GM12878 (cell line): ENCODE results near the gene FDX2. TPM values are rescaled to one million over a fixed set of nuclear protein-coding genes. Genes with fewer than 3 reads are reported as not detected.

Source experiments
- ATAC-seq: fragments of 200-7000 bp; cut with Tn5 transposase; 3 replicates; pipeline ENCODE4 v1.9.1; 2020; ENCODE audit warnings: mild to moderate bottlenecking, moderate library complexity
- BruUV-seq: library from RNA; stranded (reverse); fragments of 400-500 nt; replicated peaks from 2 replicates; lab custom pipeline; 2021; lab: Mats Ljungman, UMichigan
- CTCF ChIA-PET: fragments of 300-600 bp; sonication (Branson Sonifier 250); formaldehyde crosslinking; extraction: SDS; loops from one replicate; lab custom pipeline; 2021; ENCODE audit warnings: inconsistent platforms; lab: Yijun Ruan, JAX
- POLR2A ChIA-PET: fragments of 350-600 bp; formaldehyde crosslinking; extraction: SDS; loops from one replicate; lab custom pipeline; 2021; ENCODE audit warnings: inconsistent platforms; lab: Charles Lee
- RAD21 ChIA-PET: fragments of 300-600 bp; sonication (Branson Sonifier 250); formaldehyde crosslinking; loops from one replicate; lab custom pipeline; 2023; ENCODE audit warnings: antibody characterized with exemption; ENCODE audit not compliant: unreplicated experiment; lab: Charles Lee
- SMC1A ChIA-PET: fragments of 300-600 bp; sonication (Branson Sonifier 250); formaldehyde crosslinking; loops from one replicate; lab custom pipeline; 2023; ENCODE audit not compliant: unreplicated experiment, uncharacterized antibody; lab: Charles Lee
- DNase-seq: peaks from one replicate; pipeline ENCODE4 v3.0.0-alpha.2; 2011; ENCODE audit warnings: low read depth, low spot score
- FAIRE-seq: peaks from 3 replicates; lab custom pipeline; 2011; peaks lifted over from hg19 to GRCh38; lab: Jason Lieb, UNC
- H2AFZ ChIP-seq: 2 replicates; pipeline ENCODE4 v1.6.0; 2011; ENCODE audit warnings: low read depth, low read length, control low read depth; ENCODE audit not compliant: control insufficient read depth
- H3K27ac ChIP-seq: 2 replicates; pipeline ENCODE4 v1.5.1; 2011; ENCODE audit warnings: control low read depth; ENCODE audit not compliant: control insufficient read depth, insufficient read depth
- H3K27me3 ChIP-seq, 2 experiments: replicated peaks in 1 of 2; 2 replicates each; pipeline versions ENCODE4 v1.6.0 to v1.6.1; 2011; ENCODE audit warnings: low read length in 1 of 2; ENCODE audit not compliant: control insufficient read depth in 2 of 2, insufficient read depth in 2 of 2
- H3K36me3 ChIP-seq, 2 experiments: 2 replicates each; pipeline ENCODE4 v1.5.1; 2011; ENCODE audit warnings: low read length in 1 of 2; ENCODE audit not compliant: control insufficient read depth in 2 of 2, insufficient read depth in 2 of 2
- H3K4me1 ChIP-seq: 2 replicates; pipeline ENCODE4 v1.6.1; 2011; ENCODE audit warnings: mild to moderate bottlenecking, low read length, moderate library complexity, mixed read lengths; ENCODE audit not compliant: control insufficient read depth, insufficient read depth
- H3K4me2 ChIP-seq: 2 replicates; pipeline ENCODE4 v1.6.0; 2011; ENCODE audit warnings: control low read depth; ENCODE audit not compliant: control insufficient read depth, insufficient read depth
- H3K4me3 ChIP-seq: fragments of 200-600 bp; sonication (generic); 2 replicates; pipeline ENCODE4 v1.5.1; 2016
- H3K79me2 ChIP-seq: 2 replicates; pipeline ENCODE4 v1.6.0; 2011; ENCODE audit warnings: low read length; ENCODE audit not compliant: control insufficient read depth, insufficient read depth
- H3K9ac ChIP-seq: 2 replicates; pipeline ENCODE4 v1.8.0; 2011; ENCODE audit warnings: low read length, control low read depth, mixed read lengths; ENCODE audit not compliant: control insufficient read depth, insufficient read depth
- H3K9me3 ChIP-seq: replicated peaks from 3 replicates; pipeline ENCODE4 v1.5.1; 2011; ENCODE audit warnings: mild to moderate bottlenecking, low read length; ENCODE audit not compliant: control insufficient read depth, insufficient read depth
- H4K20me1 ChIP-seq: 2 replicates; pipeline ENCODE4 v1.6.0; 2011; ENCODE audit not compliant: control insufficient read depth, insufficient read depth
- ATF2 ChIP-seq: IDR thresholded peaks from 2 replicates; pipeline ENCODE4 v1.6.1; 2012; ENCODE audit warnings: low read length, inconsistent platforms
- BHLHE40 ChIP-seq, 2 experiments: fragments of 450-650 bp in 1 of 2; IDR thresholded peaks; 2 replicates each; pipeline ENCODE4 v1.6.1; 2011 to 2017; ENCODE audit warnings: low read depth in 2 of 2, borderline replicate concordance in 1 of 2, improper control_type of control experiment in 1 of 2, low read length in 1 of 2, mild to moderate bottlenecking in 1 of 2
- BRCA1 ChIP-seq: IDR thresholded peaks from 2 replicates; pipeline ENCODE4 v1.6.1; 2011; ENCODE audit warnings: low read depth, low read length, improper control_type of control experiment
- CHD2 ChIP-seq: IDR thresholded peaks from 2 replicates; pipeline ENCODE4 v1.6.1; 2011; ENCODE audit warnings: low read depth, low read length, improper control_type of control experiment, borderline replicate concordance
- DPF2 ChIP-seq: fragments of 450-650 bp; IDR thresholded peaks from 2 replicates; pipeline ENCODE4 v1.6.1; 2017; ENCODE audit warnings: mild to moderate bottlenecking
- EGR1 ChIP-seq, 2 experiments: IDR thresholded peaks; 1 replicate in 1 of 2; 2 replicates in 1 of 2; pipeline ENCODE4 v1.6.1; 2011 to 2012; ENCODE audit warnings: low read depth in 2 of 2, low read length in 2 of 2, borderline replicate concordance in 1 of 2, mild to moderate bottlenecking in 1 of 2, moderate library complexity in 1 of 2
- KAT2A ChIP-seq: conservative IDR thresholded peaks from 2 replicates; pipeline ENCODE4 v1.6.1; 2011; ENCODE audit warnings: low read depth, low read length; ENCODE audit not compliant: control insufficient read depth
- LARP7 ChIP-seq: fragments of 450-650 bp; IDR thresholded peaks from 2 replicates; pipeline ENCODE4 v1.6.1; 2017; ENCODE audit warnings: mild to moderate bottlenecking
- MAX ChIP-seq: IDR thresholded peaks from 2 replicates; pipeline ENCODE4 v1.6.1; 2012; ENCODE audit warnings: low read depth, low read length, improper control_type of control experiment
- NBN ChIP-seq: fragments of 450-650 bp; IDR thresholded peaks from 2 replicates; pipeline ENCODE4 v1.6.1; 2016
- NR2F1 ChIP-seq: fragments of 450-650 bp; conservative IDR thresholded peaks from 2 replicates; pipeline ENCODE4 v1.6.1; 2017; ENCODE audit warnings: mild to moderate bottlenecking
- PML ChIP-seq: IDR thresholded peaks from 2 replicates; pipeline ENCODE4 v1.6.1; 2012; ENCODE audit warnings: low read length, inconsistent platforms
- RELB ChIP-seq: fragments of 450-650 bp; IDR thresholded peaks from 2 replicates; pipeline ENCODE4 v1.6.1; 2017; ENCODE audit warnings: low read depth, mild to moderate bottlenecking, moderate library complexity
- USF1 ChIP-seq: IDR thresholded peaks from 2 replicates; pipeline ENCODE4 v1.6.1; 2011; ENCODE audit warnings: borderline replicate concordance, low read depth, mild to moderate bottlenecking, moderate library complexity, mixed read lengths, low read length; ENCODE audit not compliant: insufficient read depth; ENCODE audit errors: extremely low read length
- ZNF687 ChIP-seq: fragments of 450-650 bp; IDR thresholded peaks from 2 replicates; pipeline ENCODE4 v1.6.1; 2017; ENCODE audit warnings: mild to moderate bottlenecking, moderate library complexity
- WGBS: methylation state at CpG from one replicate; pipeline ENCODE4 v1.1.6; 2016; ENCODE audit warnings: low lambda C conversion rate; ENCODE audit not compliant: insufficient replicate concordance, insufficient coverage; ENCODE audit errors: missing lambda C conversion rate; 5-methylcytosine and 5-hydroxymethylcytosine counted together
- in situ Hi-C: fragments of 300-500 bp; cut with MboI; formaldehyde crosslinking; loops from 9 replicates; pipeline ENCODE4 v1.14.3; 2018; ENCODE audit warnings: mixed read lengths
- intact Hi-C: fragments of 100-400 bp; cut with micrococcal nuclease; formaldehyde crosslinking; loops from one replicate; pipeline ENCODE4 v1.14.2; 2022; ENCODE audit not compliant: unreplicated experiment
- polyA plus RNA-seq, 11 experiments: library from polyadenylated mRNA; depleted of rRNA in 4 of 11; unstranded in 6 of 11; stranded (reverse) in 5 of 11; fragments of >200 nt; fragmentation: Nextera tagmentation in 4 of 11; fragmentation: Illumina TruSeq in 1 of 11; extraction: Ambion mirVana in 4 of 11; extraction: Trizol in 1 of 11; gene quantifications; 1 replicate in 1 of 11; 2 replicates in 10 of 11; pipeline versions ENCODE4 v1.2.1 to v1.2.3, GENCODE V29; 2011 to 2016; ENCODE audit warnings: inconsistent platforms in 2 of 11, missing spikeins in 2 of 11, low read depth in 1 of 11
- total RNA-seq, 4 experiments: library from RNA; depleted of rRNA in 3 of 4; stranded (reverse); fragments of >200 nt in 3 of 4; fragmentation: Illumina TruSeq in 1 of 4; extraction: Trizol in 1 of 4; gene quantifications; 2 replicates each; pipeline versions ENCODE4 v1.2.1 to v1.2.3, GENCODE V29; 2013 to 2021

FDX2 gene
- total and polyA plus RNA-seq, 10 of the 15 experiments (the other 5 are each of a cell fraction or from before 2014, with no cell fraction given): 1.4 to 50.4 (median 24.7) TPM

- WGBS: 0% methylated on average over 14 of the region's 14 CpGs
- peak within 1 kb of the TSS; percentile 100 for H3K4me2 ChIP-seq
- peak within 1 kb of the TSS; percentile 85 for H3K27ac ChIP-seq
- ATAC-seq (peak; percentile 97), DNase-seq (peak; percentile 43), FAIRE-seq (peak; percentile 23)
- POLR2A ChIA-PET: no interaction called here
- H3K79me2 ChIP-seq: peaks cover 18% of the 10 kb centered on the region
- peaks cover 4 to 9% of the 10 kb centered on the region in 2 experiments; a peak in 3 of 4 replicates for H3K36me3 ChIP-seq
- CTCF ChIA-PET: interaction anchor here (0.8 to 1.7 kb wide), 3 partner anchors 11 to 49 kb away, joined by 3 to 7 read pairs (median 6); no protein-coding TSS in a partner anchor
- BruUV-seq: no TSS peak
- H2AFZ ChIP-seq: peak within 1 kb of the TSS; percentile 81
- RAD21 ChIA-PET: no interaction called here
- H3K4me3 ChIP-seq: peak within 1 kb of the TSS; percentile 90
- peaks cover 12% of the 10 kb centered on the region for H3K4me1 ChIP-seq
- in situ Hi-C loops (no loop called here), intact Hi-C loops (no loop called here)
- no peaks in the 10 kb centered on the region for H3K9me3 ChIP-seq
- SMC1A ChIA-PET: interaction anchor here (1.1 kb wide), 1 partner anchor 76 kb away, joined by 3 read pairs; no protein-coding TSS in a partner anchor
- peak within 1 kb of the TSS; percentile 85 for H3K9ac ChIP-seq
- H3K27me3 ChIP-seq: no peaks in the 10 kb centered on the region
- no peaks in the 10 kb centered on the region for H4K20me1 ChIP-seq
- TF ChIP-seq NR2F1 (0 out of 2 replicates have a peak, but pooled peaks have one; percentile 31), ATF2 (no peak), NBN (0 out of 2 replicates have a peak, but pooled peaks have one; percentile 55), RELB (0 out of 2 replicates have a peak, but pooled peaks have one; percentile 29), BHLHE40 (IDR thresholded peaks at IDR 0.05; ENCODE audit: borderline replicate concordance in 1 of 2, low read depth in 2 of 2, low read length in 1 of 2) (peak in 1 of 2 experiments; percentile 42; a peak in 2 of 4 replicates), PML (no peak), KAT2A (no peak), MAX (peak; percentile 58; the same call in 1 of the 2 replicates), CHD2 (0 out of 2 replicates have a peak, but pooled peaks have one; percentile 8), ZNF687 (peak; percentile 50; the same call in 1 of the 2 replicates), BRCA1 (no peak), USF1 (no peak), DPF2 (peak; percentile 68), EGR1 (IDR thresholded peaks at IDR 0.05; ENCODE audit: borderline replicate concordance in 1 of 2, low read depth in 2 of 2, low read length in 2 of 2) (peak in 1 of 2 experiments; percentile 47; a peak in 1 of 3 replicates), LARP7 (peak; percentile 61)
Observed at GRCh38 chr19:10339380-10339960, 23.7 kb upstream of the FDX2 start, which contains the start of gene ICAM3. ICAM3 (minus strand) TSS chr19:10339624; CDS start chr19:10339614, 10 bp downstream.
